Activated B cell treated with CpG ODN at 0.5 μM for 24 hours (primary cell): ENCODE measurements around the gene ALK. TPM values are rescaled to one million over a fixed set of nuclear protein-coding genes. Genes with fewer than 3 reads are reported as not detected.

Experiments
- ATAC-seq: fragments of 200-7000 bp; cut with Tn5 transposase; one replicate; pipeline ENCODE4 v1.10.0; 2021; ENCODE audit warnings: low read depth, mild to moderate bottlenecking, moderate library complexity
- CTCF ChIA-PET: fragments of 350-600 bp; sonication (Branson Sonifier 250); formaldehyde crosslinking; loops from one replicate; lab custom pipeline; 2021; ENCODE audit warnings: antibody characterized with exemption; lab: Charles Lee
- POLR2A ChIA-PET: fragments of 350-600 bp; sonication (Branson Sonifier 250); formaldehyde crosslinking; loops from one replicate; lab custom pipeline; 2021; ENCODE audit warnings: antibody characterized with exemption; lab: Charles Lee
- DNase-seq: peaks from one replicate; pipeline ENCODE4 v3.0.0; 2022
- H3K27ac Mint-ChIP-seq: one replicate; pipeline ENCODE4 v1.8.0; 2020; ENCODE audit warnings: mixed read lengths
- H3K27me3 Mint-ChIP-seq: one replicate; pipeline ENCODE4 v1.8.0; 2021; ENCODE audit warnings: mixed read lengths
- H3K36me3 Mint-ChIP-seq: one replicate; pipeline ENCODE4 v1.8.0; 2021; ENCODE audit warnings: low read depth, mixed read lengths
- H3K4me1 Mint-ChIP-seq: one replicate; pipeline ENCODE4 v1.8.0; 2021; ENCODE audit warnings: mixed read lengths
- H3K4me3 Mint-ChIP-seq: one replicate; pipeline ENCODE4 v1.8.0; 2020; ENCODE audit warnings: mild to moderate bottlenecking, mixed read lengths
- H3K9me3 Mint-ChIP-seq: one replicate; pipeline ENCODE4 v1.8.0; 2020; ENCODE audit warnings: mixed read lengths
- CTCF ChIP-seq: fragments of 200-600 bp; IDR thresholded peaks from one replicate; pipeline ENCODE4 v1.8.0; 2022; ENCODE audit warnings: antibody characterized with exemption, mild to moderate bottlenecking
- intact Hi-C: fragments of 100-400 bp; cut with micrococcal nuclease; formaldehyde crosslinking; loops from one replicate; pipeline ENCODE4 v1.15.1; 2024
- total RNA-seq: library from RNA; stranded (reverse); gene quantifications from 2 replicates; pipeline ENCODE4 v1.2.3, GENCODE V29; 2022

Gene ALK
- total RNA-seq, 1 donor from 2014 or later, result not detected

- no peak for DNase-seq
- H3K27me3 Mint-ChIP-seq, result peaks cover 2% of the 10 kb centered on the region
- ATAC-seq, result no peak
- H3K27ac Mint-ChIP-seq, result no peak overlapping the region
- no peak overlapping the region for H3K4me3 Mint-ChIP-seq
- no peaks in the 10 kb centered on the region for H3K36me3 Mint-ChIP-seq
- no peaks in the 10 kb centered on the region for H3K9me3 Mint-ChIP-seq
- intact Hi-C loops, result no loop called here
- no peaks in the 10 kb centered on the region for H3K4me1 Mint-ChIP-seq
- ChIA-PET CTCF (no interaction called here), POLR2A (no interaction called here)
- TF ChIP-seq CTCF, result no peak
Observed at GRCh38 chr2:29562896-29563295, 358.5 kb downstream of the ALK start.

GRCh38 chr2:29562319-29562718 lies 359.1 kb downstream of the ALK start:
- TF ChIP-seq CTCF, result no peak
- POLR2A ChIA-PET, result no interaction called here
- peaks cover 2% of the 10 kb centered on the region for H3K27me3 Mint-ChIP-seq
- no peak for ATAC-seq
- no peak overlapping the region for H3K4me3 Mint-ChIP-seq
- DNase-seq, result no peak
- H3K36me3 Mint-ChIP-seq, result no peaks in the 10 kb centered on the region
- no peak overlapping the region for H3K27ac Mint-ChIP-seq
- CTCF ChIA-PET, result no interaction called here
- H3K9me3 Mint-ChIP-seq, result no peaks in the 10 kb centered on the region
- no peaks in the 10 kb centered on the region for H3K4me1 Mint-ChIP-seq
- intact Hi-C loops, result no loop called here

GRCh38 chr2:29561628-29562027 lies 359.8 kb downstream of the ALK start:
- CTCF ChIA-PET, result no interaction called here
- no peak for TF ChIP-seq CTCF
- Mint-ChIP-seq H3K27ac (no peak overlapping the region), H3K4me3 (no peak overlapping the region), H3K9me3 (no peaks in the 10 kb centered on the region), H3K4me1 (no peaks in the 10 kb centered on the region), H3K27me3 (peaks cover 2% of the 10 kb centered on the region), H3K36me3 (no peaks in the 10 kb centered on the region)
- no peak for DNase-seq
- ATAC-seq, result no peak
- intact Hi-C loops, result no loop called here
- POLR2A ChIA-PET, result no interaction called here

- POLR2A ChIA-PET, result no interaction called here
- no peaks in the 10 kb centered on the region for H3K4me1 Mint-ChIP-seq
- CTCF ChIA-PET, result no interaction called here
Observed at GRCh38 chr2:29561181-29561580, 360.2 kb downstream of the ALK start.

GRCh38 chr2:29560566-29560965 lies 360.8 kb downstream of the ALK start:
- no peak overlapping the region for H3K4me3 Mint-ChIP-seq
- no peaks in the 10 kb centered on the region for H3K36me3 Mint-ChIP-seq
- intact Hi-C loops, result no loop called here
- H3K27ac Mint-ChIP-seq, result no peak overlapping the region
- TF ChIP-seq CTCF, result no peak
- ATAC-seq (no peak), DNase-seq (no peak)
- CTCF ChIA-PET, result no interaction called here
- no peaks in the 10 kb centered on the region for H3K9me3 Mint-ChIP-seq
- peaks cover 2% of the 10 kb centered on the region for H3K27me3 Mint-ChIP-seq
- POLR2A ChIA-PET, result no interaction called here
- no peaks in the 10 kb centered on the region for H3K4me1 Mint-ChIP-seq

More at GRCh38 chr2:29561181-29561580, 360.2 kb downstream of the ALK start:
- no peak overlapping the region for H3K4me3 Mint-ChIP-seq
- intact Hi-C loops, result no loop called here
- TF ChIP-seq CTCF, result no peak
- DNase-seq, result no peak
- no peaks in the 10 kb centered on the region for H3K36me3 Mint-ChIP-seq
- H3K27ac Mint-ChIP-seq, result no peak overlapping the region
- no peaks in the 10 kb centered on the region for H3K9me3 Mint-ChIP-seq
- ATAC-seq, result no peak
- peaks cover 2% of the 10 kb centered on the region for H3K27me3 Mint-ChIP-seq
